Activated CD4-positive, alpha-beta T cell treated with anti-CD3 and anti-CD28 coated beads for 4 hours (primary cell): Measurements from ENCODE around the gene CYTH4.

Source experiments
- DNase-seq, 2 donors: peaks; one replicate each; pipeline ENCODE4 v3.0.0-alpha.2; 2020

CYTH4 gene

DNA sequence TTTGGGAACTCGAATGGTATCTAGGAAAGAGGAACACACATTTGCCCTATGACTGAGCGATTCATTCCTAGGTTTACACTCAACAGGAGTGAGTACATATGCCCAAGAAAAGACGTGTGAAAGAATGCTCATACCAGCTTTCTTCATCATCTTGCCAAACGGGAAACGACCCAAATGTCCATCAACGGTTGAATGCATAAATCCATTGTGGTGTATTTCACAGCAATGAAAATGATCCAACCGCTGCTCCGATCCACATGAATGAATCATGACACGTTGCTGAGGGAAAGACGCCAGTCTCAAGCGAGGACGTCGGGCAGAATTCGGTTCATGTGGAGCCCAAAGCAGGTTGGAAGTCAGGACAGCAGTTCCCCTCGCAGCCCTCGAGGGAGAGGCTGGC is 71.5 kb downstream of the CYTH4 start:
- DNase-seq = no peak

DNA sequence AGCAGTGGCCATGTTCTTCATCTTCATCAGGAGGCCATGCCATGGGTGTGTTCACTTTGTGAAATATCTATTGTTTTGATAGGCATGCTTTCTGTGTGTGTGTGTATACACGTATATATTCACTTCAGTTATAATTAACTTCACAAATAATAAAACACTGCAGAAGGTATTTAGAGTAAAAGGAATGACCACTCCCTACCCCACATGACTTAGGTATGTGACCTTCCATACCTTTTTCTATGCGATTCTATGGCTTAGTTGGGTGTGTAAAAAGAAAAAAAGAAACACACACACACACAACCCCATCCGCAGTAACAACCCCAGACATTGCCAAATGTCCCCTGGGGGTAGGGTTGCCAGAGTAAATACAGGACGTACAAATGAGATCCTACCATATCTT is 72.0 kb downstream of the CYTH4 start:
- no peak for DNase-seq

DNA sequence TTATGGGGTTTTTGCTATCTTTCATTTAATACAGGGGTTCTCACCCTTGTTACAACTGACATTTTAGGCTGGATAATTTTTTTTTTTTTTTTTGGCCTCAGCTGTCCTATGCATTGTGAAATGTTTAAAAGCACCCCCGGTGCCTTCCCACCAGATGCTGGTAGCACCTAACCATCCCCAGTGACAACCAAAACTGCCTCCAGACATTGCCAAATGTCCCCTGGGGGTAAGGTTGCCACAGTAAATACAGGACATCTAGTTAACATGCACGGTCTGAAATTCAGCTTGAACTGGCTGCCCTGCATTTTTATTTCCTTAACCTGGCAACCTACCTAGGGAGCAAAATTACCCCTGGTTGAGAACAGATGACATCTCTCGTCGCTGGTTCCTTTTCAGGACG is 72.4 kb downstream of the CYTH4 start:
- DNase-seq = no peak

DNA sequence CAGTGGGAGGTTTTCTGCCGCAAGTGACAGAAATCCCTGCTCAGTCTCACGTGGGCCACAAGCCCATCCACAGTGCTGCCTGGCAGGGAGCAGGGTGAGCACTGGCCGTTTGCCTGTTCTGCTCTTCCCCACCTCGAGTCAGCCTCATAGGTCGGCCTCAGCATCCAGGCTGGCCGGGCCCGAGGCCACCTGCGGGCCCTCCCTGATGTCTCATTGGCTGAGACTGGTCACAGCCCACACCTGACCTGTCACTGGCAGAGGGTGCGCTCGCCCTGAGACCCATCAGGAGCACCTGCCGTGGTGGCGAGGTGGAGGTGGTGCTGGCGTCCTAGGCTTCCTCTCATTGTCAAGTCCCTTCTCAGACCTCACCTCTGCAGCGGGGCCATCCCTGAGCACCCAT is 72.9 kb downstream of the CYTH4 start:
- DNase-seq = no peak

DNA sequence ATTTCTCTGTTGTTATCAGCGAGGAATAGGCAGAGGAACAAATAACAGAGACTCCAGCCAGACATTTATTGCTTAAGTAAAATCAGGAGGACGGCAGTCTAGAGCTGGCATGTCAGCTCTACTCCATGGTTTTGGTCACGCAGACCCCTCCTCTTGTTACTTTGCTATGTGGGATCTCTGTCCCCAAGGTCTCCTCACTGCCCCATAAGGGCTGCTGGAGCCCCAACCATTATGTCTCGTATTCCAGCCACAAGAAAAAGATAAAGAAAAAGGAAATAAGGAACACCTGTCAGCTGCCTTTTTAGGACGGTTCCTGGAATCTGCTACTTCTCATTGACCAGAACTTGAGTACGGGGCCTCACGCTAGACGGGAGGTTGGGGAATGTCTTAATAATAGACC is 74.6 kb downstream of the CYTH4 start:
- no peak for DNase-seq

DNA sequence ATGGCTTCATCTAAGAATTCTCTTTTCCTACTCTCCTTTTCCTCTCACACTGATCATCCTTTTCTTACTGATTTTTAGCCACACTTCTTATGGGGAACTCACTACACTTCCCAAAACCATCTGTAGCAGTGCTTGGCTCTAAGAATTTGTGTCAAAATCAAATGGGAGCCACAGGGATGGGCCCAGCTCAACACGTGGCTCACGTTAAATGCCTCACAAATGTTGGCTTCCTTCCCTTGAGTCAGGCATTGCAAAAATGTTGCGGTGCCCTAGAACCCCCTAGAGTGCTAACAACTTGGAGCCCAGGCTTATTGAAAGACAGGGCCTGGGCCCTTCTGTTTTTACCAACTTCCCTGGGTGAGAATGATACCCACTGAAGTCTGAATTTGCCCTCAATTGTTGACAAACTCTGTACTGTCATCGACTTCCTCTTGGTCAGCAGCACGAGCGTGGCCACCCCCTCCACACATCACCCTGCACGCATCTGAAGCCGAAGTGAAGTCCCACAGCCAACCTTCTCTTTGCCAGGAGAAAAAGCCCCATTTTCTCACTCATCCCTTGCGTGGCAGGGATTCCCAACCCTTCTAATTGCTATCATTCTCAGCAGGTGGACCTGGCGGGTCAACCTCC is 75.3 kb downstream of the CYTH4 start:
- no peak for DNase-seq

DNA sequence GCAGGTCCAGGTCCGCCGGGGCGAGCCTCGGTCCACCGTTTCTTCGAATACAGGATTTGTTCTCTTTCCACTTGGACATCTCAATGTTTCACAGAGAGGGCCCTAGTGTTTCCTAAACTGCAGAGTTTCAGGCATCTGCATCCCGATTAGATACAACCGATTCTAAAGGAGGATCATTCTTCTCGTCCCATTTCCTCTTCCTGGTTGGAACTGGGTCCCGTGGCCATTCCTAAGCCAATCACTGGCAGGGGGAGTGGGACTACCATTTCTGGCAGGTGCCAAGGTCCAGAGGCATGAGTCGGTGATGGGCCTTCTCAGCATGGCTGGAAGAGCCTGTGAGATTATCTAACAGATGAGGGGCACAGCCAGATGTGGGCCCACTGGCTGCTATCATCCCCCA is 76.1 kb downstream of the CYTH4 start:
- no peak for DNase-seq

DNA sequence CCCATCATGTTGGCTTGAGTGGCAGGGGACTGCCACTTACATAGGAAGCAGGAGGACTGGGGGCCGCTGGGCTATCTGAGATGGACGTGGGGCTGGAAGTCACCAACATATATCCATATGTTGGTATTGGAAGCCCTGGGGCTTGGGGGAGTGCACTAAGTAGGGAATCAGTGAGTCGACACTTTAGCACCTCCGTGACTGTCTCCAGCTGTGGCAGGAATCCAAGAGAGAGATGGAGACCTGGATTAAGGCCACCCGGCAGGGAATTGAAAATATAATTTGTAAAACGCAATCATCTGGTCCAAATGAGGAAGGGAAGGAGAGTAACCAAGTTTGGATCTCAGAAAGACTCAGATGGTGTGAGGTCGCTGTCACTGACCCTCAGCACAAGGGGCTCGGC is 76.6 kb downstream of the CYTH4 start:
- DNase-seq = no peak

DNA sequence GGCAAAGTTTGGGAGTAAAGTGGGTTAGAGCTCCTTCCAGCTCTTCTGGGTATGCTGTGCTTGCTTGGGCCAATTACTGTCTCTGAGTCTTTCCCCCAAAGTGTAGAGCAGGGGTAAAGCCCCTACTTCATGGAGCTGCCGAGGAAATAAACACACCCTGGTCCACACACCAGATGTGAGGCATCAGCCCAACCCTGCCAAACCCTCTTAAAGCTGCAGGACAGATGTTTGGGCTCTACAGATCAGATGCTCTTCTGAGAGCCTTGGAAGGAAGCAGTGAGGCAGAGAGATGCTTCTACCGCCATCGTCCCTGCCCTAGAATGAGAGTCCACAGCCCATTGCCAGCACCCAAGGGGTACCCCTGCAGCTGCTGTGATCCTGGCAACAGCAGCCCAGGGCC is 80.3 kb downstream of the CYTH4 start:
- DNase-seq = no peak

DNA sequence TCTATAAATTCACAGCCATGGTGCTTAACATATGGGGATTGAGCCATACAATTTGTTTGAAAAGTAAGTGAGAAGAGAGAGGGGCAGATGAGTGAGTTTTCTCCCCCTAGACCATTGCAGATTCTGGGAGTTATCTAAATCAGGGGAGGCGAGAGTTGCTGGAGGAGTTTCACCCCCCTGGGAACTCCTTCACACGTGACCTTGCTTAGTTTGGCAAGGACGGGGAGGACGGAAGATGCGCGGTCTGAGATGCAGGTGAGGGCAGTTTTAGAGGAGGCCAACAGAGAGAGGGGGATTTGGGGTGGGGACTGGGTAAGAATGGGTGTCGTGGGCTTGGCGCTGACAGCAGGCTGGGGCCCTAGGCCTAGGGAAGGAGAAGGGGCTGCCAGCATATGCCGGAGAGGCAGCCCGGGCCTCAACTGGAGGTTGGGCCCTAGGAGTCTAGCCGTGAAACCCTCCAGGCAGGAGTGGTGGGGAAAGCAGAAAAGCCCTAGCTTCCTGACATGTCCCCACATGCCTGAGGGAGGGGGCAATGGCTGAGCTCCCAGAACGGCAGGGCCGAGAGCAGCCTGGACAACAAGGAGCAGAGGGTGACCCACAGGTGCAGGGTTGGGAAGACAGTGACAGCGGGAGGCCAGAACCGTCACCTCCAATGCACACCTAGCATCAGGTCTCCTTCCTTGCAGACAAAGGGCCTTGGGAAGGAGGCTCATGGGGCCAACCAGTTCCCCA is 81.1 kb downstream of the CYTH4 start:
- no peak for DNase-seq
